Upper lobe of right lung (tissue), 1 donor: ENCODE results near the gene MCCC2. TPM values are rescaled to one million over a fixed set of nuclear protein-coding genes. Genes with fewer than 3 reads are reported as not detected.

ENCODE experiments used
- ATAC-seq: fragments of 200-7000 bp; cut with Tn5 transposase; one replicate; pipeline ENCODE4 v1.9.1; 2020; ENCODE audit warnings: mild to moderate bottlenecking, moderate library complexity
- DNase-seq: peaks from one replicate; pipeline ENCODE4 v3.0.0-alpha.2; 2020
- H3K27ac ChIP-seq: fragments of 200-600 bp; one replicate; pipeline ENCODE4 v1.8.0; 2022
- H3K27me3 ChIP-seq: fragments of 200-600 bp; one replicate; pipeline ENCODE4 v1.8.0; 2022; ENCODE audit warnings: mild to moderate bottlenecking
- H3K36me3 ChIP-seq: fragments of 200-600 bp; one replicate; pipeline ENCODE4 v1.8.0; 2022
- H3K4me1 ChIP-seq: fragments of 200-600 bp; one replicate; pipeline ENCODE4 v1.8.0; 2022
- H3K4me3 ChIP-seq: fragments of 200-600 bp; one replicate; pipeline ENCODE4 v1.8.0; 2022; ENCODE audit warnings: mild to moderate bottlenecking
- H3K9me3 ChIP-seq: fragments of 200-600 bp; one replicate; pipeline ENCODE4 v1.8.0; 2022
- intact Hi-C: fragments of 100-400 bp; cut with DNase I; formaldehyde crosslinking; loops from one replicate; pipeline ENCODE4 v1.11.0; 2022
- total RNA-seq: library from RNA; stranded (reverse); fragmentation: NEBNext Ultra II Directional; extraction: Animal tissue kit (Norgen Biotek cat#: 25700); gene quantifications from one replicate; pipeline ENCODE4 v1.2.1, GENCODE V29; 2021
- TF ChIP-seq, protein P1 (sequence below): fragments of 200-600 bp; IDR thresholded peaks from one replicate; pipeline ENCODE4 v1.8.0; 2022; ENCODE audit warnings: antibody characterized with exemption
- donor health status: DM: no; HTN: yes; CAD: no; lungs with severe emphysema.

The MCCC2 gene
- total RNA-seq, 1 donor from 2014 or later = 39.9 TPM

- DNase-seq (no peak), ATAC-seq (no peak)
- no peaks in the 10 kb centered on the region for H3K9me3 ChIP-seq
- H3K27ac ChIP-seq = no peak overlapping the region
- no peaks in the 10 kb centered on the region for H3K27me3 ChIP-seq
- TF ChIP-seq, protein P1, sequence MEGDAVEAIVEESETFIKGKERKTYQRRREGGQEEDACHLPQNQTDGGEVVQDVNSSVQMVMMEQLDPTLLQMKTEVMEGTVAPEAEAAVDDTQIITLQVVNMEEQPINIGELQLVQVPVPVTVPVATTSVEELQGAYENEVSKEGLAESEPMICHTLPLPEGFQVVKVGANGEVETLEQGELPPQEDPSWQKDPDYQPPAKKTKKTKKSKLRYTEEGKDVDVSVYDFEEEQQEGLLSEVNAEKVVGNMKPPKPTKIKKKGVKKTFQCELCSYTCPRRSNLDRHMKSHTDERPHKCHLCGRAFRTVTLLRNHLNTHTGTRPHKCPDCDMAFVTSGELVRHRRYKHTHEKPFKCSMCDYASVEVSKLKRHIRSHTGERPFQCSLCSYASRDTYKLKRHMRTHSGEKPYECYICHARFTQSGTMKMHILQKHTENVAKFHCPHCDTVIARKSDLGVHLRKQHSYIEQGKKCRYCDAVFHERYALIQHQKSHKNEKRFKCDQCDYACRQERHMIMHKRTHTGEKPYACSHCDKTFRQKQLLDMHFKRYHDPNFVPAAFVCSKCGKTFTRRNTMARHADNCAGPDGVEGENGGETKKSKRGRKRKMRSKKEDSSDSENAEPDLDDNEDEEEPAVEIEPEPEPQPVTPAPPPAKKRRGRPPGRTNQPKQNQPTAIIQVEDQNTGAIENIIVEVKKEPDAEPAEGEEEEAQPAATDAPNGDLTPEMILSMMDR = no peak
- H3K4me1 ChIP-seq = no peaks in the 10 kb centered on the region
- intact Hi-C loops = no loop called here
- H3K36me3 ChIP-seq = peaks cover 37% of the 10 kb centered on the region
- H3K4me3 ChIP-seq = no peak overlapping the region
Observed at GRCh38 chr5:71620630-71621029, 33.5 kb downstream of the MCCC2 start.

DNA sequence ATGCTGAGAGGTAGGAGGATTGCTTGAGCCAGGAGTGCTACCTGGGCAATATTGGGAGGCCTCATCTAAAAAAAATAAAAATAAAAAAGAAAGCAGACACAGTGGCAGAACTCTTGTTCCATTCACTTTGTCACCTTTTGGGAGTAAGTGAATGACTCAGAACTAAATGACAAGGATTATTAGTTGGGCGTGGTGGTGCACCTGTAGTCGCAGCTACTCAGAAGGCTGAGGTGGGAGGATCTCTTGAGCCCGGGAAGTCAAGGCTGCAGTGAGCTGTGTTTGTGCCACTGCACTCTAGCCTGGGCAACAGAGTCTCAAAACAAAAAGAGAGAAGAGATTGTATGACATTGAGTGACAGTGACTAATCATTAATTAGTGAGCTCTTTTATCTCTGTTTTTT, 34.1 kb downstream of the MCCC2 start:
- Histone ChIP-seq H3K9me3 (no peaks in the 10 kb centered on the region), H3K27me3 (no peaks in the 10 kb centered on the region), H3K4me1 (no peaks in the 10 kb centered on the region), H3K27ac (no peak overlapping the region), H3K36me3 (peaks cover 32% of the 10 kb centered on the region), H3K4me3 (no peak overlapping the region)
- no peak for ATAC-seq
- DNase-seq = no peak
- intact Hi-C loops = no loop called here
- TF ChIP-seq, protein P1 = no peak

GRCh38 chr5:71621741-71622140, 34.6 kb downstream of the MCCC2 start:
- TF ChIP-seq, protein P1 = no peak
- H3K9me3 ChIP-seq = no peaks in the 10 kb centered on the region
- H3K4me3 ChIP-seq = no peak overlapping the region
- H3K27me3 ChIP-seq = no peaks in the 10 kb centered on the region
- H3K27ac ChIP-seq = no peak overlapping the region
- H3K36me3 ChIP-seq = peaks cover 30% of the 10 kb centered on the region
- DNase-seq (no peak), ATAC-seq (no peak)
- no peaks in the 10 kb centered on the region for H3K4me1 ChIP-seq
- intact Hi-C loops = no loop called here

GRCh38 chr5:71623221-71623794, 36.2 kb downstream of the MCCC2 start:
- Histone ChIP-seq H3K27me3 (no peaks in the 10 kb centered on the region), H3K27ac (no peak overlapping the region), H3K9me3 (no peaks in the 10 kb centered on the region), H3K36me3 (peaks cover 31% of the 10 kb centered on the region), H3K4me3 (no peak overlapping the region), H3K4me1 (no peaks in the 10 kb centered on the region)
- TF ChIP-seq, protein P1 = no peak
- intact Hi-C loops = no loop called here
- DNase-seq (no peak), ATAC-seq (no peak)

- TF ChIP-seq, protein P1 = no peak
- H3K9me3 ChIP-seq = no peaks in the 10 kb centered on the region
- no peak for ATAC-seq
- no peak overlapping the region for H3K4me3 ChIP-seq
- H3K27me3 ChIP-seq = no peaks in the 10 kb centered on the region
- no peak overlapping the region for H3K27ac ChIP-seq
- no peaks in the 10 kb centered on the region for H3K4me1 ChIP-seq
- peaks cover 34% of the 10 kb centered on the region for H3K36me3 ChIP-seq
- no peak for DNase-seq
- intact Hi-C loops = no loop called here
Observed at GRCh38 chr5:71629950-71630349, 42.8 kb downstream of the MCCC2 start.

GRCh38 chr5:71631070-71631469, 43.9 kb downstream of the MCCC2 start:
- Histone ChIP-seq H3K4me3 (no peak overlapping the region), H3K36me3 (peaks cover 45% of the 10 kb centered on the region), H3K27me3 (no peaks in the 10 kb centered on the region), H3K4me1 (no peaks in the 10 kb centered on the region), H3K9me3 (no peaks in the 10 kb centered on the region), H3K27ac (no peak overlapping the region)
- ATAC-seq (no peak), DNase-seq (no peak)
- TF ChIP-seq, protein P1 = no peak
- intact Hi-C loops = no loop called here
